ENCODE data around the gene CXCL14.
"Not testable (repeated sequence)": the region's sequence is repeated elsewhere in the genome, so short reads cannot be mapped to it uniquely, and the experiment has no call there.

CXCL14 gene

DNA sequence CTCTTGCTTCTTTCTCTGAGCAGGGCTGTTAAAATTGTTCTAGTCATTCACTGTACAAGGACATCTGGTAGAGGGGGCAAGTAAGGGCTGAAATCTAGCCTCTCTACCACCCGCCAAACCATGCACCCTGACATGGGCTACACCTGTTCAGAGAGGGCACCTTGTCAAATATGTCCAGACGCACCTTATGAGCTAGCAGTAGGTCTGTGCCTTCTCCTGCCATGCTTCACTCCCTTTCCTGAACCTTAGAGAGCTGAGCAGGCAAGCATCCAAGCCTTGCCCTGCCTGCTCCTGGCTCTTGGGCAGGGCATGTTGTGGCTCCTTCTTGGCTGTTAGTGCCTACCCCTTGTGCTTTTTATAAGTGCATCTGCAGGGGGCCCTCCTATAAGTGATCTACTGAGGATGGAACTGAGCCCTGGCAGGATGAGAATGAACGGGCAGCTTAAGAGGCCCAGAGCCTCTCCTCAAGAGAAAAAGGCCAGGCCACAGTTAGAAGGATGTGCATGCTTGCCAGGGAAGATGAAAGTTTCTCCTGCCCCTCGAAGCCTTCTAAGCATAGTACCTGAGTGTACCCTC is 39.3 kb downstream of the CXCL14 start:
- H3K4me1 ChIP-seq (ENCODE audit: insufficient read depth, low read length), result peaks cover 16% of the 10 kb centered on the region
- H3K4me3 ChIP-seq (ENCODE audit: low read length), result no peak overlapping the region
- H3K9me3 ChIP-seq (ENCODE audit: insufficient read depth, low read depth, low read length), result peaks cover 14% of the 10 kb centered on the region
- H3K27ac ChIP-seq (ENCODE audit: low read depth, low read length), result no peak overlapping the region
- no peak overlapping the region for H3K9ac ChIP-seq (ENCODE audit: low read depth, low read length)
- H3K36me3 ChIP-seq (ENCODE audit: insufficient read depth, low read length), result no peaks in the 10 kb centered on the region
- peaks cover 100% of the 10 kb centered on the region for H3K27me3 ChIP-seq (ENCODE audit: insufficient read depth, low read length)
- WGBS, result 75% methylated on average over 4 of the region's 4 CpGs

DNA sequence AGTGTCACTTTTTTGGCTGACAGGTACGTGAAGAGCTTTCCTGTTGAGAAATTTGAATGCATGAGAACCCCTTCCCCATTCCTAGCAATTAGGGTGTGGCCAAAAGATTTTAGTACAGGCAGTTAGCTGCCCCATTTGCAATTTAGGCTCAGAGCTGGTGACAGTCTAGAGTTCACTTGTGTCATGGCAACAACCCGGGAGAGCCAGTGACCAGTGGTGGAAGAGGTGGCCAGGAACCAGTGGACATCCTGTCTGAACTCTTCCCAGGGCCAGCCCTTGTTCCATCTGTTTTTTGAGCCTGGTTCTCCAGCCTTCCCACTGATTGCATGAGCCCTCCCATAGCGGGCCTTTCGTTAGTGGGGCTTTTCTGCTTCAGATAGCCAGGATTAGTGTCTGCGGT is 40.5 kb downstream of the CXCL14 start:
- peaks cover 19% of the 10 kb centered on the region for H3K4me1 ChIP-seq (ENCODE audit: insufficient read depth, low read length)
- peaks cover 100% of the 10 kb centered on the region for H3K27me3 ChIP-seq (ENCODE audit: insufficient read depth, low read length)
- no peak overlapping the region for H3K9ac ChIP-seq (ENCODE audit: low read depth, low read length)
- no peak overlapping the region for H3K27ac ChIP-seq (ENCODE audit: low read depth, low read length)
- no peak overlapping the region for H3K4me3 ChIP-seq (ENCODE audit: low read length)
- H3K9me3 ChIP-seq (ENCODE audit: insufficient read depth, low read depth, low read length), result peaks cover 14% of the 10 kb centered on the region
- no peaks in the 10 kb centered on the region for H3K36me3 ChIP-seq (ENCODE audit: insufficient read depth, low read length)
- 90% methylated on average over 5 of the region's 5 CpGs for WGBS

DNA sequence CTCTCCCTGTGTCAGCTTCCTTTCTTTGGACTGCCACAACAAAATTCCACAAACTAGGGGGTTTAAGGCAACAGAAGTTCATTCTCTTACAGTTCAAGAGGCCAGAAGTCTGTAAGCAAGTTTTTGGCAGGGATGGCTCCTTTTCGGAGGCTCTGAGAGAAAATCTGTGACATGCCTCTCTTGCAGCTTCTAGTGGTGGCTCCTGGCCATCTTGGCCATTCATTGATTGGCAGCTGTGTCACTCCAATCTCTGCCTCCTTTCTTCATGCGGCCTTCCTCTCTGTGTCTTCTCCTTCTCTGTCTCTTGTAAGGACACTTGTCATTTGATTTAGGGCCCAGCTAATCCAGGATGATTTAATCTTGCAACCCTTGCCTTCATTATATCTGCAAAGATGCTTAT is 41.0 kb downstream of the CXCL14 start:
- H3K4me1 ChIP-seq (ENCODE audit: insufficient read depth, low read length), result peaks cover 13% of the 10 kb centered on the region
- WGBS, result 85% methylated on average over 2 of the region's 2 CpGs
- H3K27ac ChIP-seq (ENCODE audit: low read depth, low read length), result no peak overlapping the region
- no peak overlapping the region for H3K9ac ChIP-seq (ENCODE audit: low read depth, low read length)
- peaks cover 100% of the 10 kb centered on the region for H3K27me3 ChIP-seq (ENCODE audit: insufficient read depth, low read length)
- H3K9me3 ChIP-seq (ENCODE audit: insufficient read depth, low read depth, low read length), result peaks cover 14% of the 10 kb centered on the region
- H3K4me3 ChIP-seq (ENCODE audit: low read length), result no peak overlapping the region
- H3K36me3 ChIP-seq (ENCODE audit: insufficient read depth, low read length), result no peaks in the 10 kb centered on the region

DNA sequence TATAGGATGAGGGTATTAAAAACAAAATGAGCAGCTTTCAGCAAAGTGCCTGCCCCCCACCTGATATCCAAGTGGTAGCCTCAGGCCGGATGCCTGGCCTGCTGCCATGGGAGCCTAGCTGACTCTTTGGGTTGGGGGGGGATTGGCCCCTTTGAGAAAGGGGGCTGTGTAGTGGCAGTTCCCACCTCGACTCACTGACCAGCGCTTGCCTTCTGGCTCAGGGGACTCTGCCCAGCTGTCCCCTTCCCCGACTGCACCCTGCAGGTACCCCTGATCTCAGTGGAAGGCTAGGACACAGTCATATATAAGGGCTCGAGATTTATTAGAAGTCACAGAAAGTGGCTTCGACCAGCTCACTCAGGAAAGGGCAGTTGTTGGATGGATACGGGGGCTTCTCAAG is 41.5 kb downstream of the CXCL14 start:
- H3K27me3 ChIP-seq (ENCODE audit: insufficient read depth, low read length), result peaks cover 100% of the 10 kb centered on the region
- no peak overlapping the region for H3K9ac ChIP-seq (ENCODE audit: low read depth, low read length)
- peaks cover 13% of the 10 kb centered on the region for H3K4me1 ChIP-seq (ENCODE audit: insufficient read depth, low read length)
- H3K36me3 ChIP-seq (ENCODE audit: insufficient read depth, low read length), result no peaks in the 10 kb centered on the region
- 76% methylated on average over 7 of the region's 7 CpGs for WGBS
- no peak overlapping the region for H3K4me3 ChIP-seq (ENCODE audit: low read length)
- H3K9me3 ChIP-seq (ENCODE audit: insufficient read depth, low read depth, low read length), result peaks cover 14% of the 10 kb centered on the region
- H3K27ac ChIP-seq (ENCODE audit: low read depth, low read length), result no peak overlapping the region

DNA sequence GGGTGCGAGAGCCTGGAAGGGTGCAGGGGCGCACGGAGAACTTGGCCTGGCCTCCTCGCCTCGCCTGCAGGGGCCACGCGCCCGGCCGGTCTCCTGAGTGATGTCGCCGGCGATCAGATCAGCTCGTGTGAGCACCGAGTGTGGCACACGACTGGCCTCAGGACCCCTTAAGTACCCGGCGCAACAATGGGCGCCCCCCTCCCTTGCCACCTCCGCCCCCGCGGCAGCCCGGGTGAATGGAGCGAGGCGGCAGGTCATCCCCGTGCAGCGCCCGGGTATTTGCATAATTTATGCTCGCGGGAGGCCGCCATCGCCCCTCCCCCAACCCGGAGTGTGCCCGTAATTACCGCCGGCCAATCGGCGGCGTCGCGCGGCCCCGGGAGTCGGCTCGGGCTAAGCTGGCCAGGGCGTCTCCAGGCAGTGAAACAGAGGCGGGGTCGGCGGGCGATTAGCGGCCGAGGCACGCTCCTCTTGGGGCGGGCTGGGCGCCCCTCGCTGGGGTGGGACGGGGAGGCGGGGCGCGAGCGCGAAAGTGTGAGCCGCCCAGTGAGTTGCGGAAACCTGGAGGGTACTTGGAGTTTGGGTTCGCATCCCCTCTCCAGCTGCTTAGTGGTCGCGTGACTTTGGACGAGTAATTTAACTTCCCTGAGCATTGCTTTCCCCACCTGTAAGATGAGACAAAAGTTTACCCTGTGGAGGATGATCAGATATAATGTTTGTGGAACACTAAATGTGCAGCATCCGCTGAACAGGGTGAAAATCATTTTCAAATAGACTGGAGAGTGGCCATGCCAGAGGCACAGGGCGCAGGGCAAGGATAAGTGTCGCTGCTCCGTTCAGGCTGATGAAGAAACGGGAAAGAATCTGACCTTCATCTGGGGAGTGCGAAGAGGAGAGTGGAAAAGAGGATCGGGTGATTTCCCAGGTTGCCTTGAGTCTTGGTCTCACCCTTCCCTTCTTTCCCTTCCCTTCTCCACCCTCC is 42.7 kb downstream of the CXCL14 start, which contains the start of gene NEUROG1:
Gene NEUROG1, minus strand, starts transcription at position 145 of the 982 bp plus-strand sequence. CDS start 274 bp downstream, outside the sequence.
- Histone ChIP-seq H3K9me3 (ENCODE audit: insufficient read depth, low read depth, low read length) (peaks cover 14% of the 10 kb centered on the region), H3K27ac (ENCODE audit: low read depth, low read length) (no peak within 1 kb of the TSS), H3K36me3 (ENCODE audit: insufficient read depth, low read length) (no peaks in the 10 kb centered on the region), H3K4me3 (ENCODE audit: low read length) (peak within 1 kb of the TSS; percentile 27), H3K4me1 (ENCODE audit: insufficient read depth, low read length) (peaks cover 13% of the 10 kb centered on the region), H3K9ac (ENCODE audit: low read depth, low read length) (no peak within 1 kb of the TSS), H3K27me3 (ENCODE audit: insufficient read depth, low read length) (peaks cover 100% of the 10 kb centered on the region)
- under 1% methylated on average over 73 of the region's 74 CpGs for WGBS

GRCh38 chr5:135535420-135535819 is 43.4 kb downstream of the CXCL14 start:
- Histone ChIP-seq H3K4me3 (ENCODE audit: low read length) (peak overlapping the region; percentile 27), H3K36me3 (ENCODE audit: insufficient read depth, low read length) (no peaks in the 10 kb centered on the region), H3K27me3 (ENCODE audit: insufficient read depth, low read length) (peaks cover 100% of the 10 kb centered on the region), H3K27ac (ENCODE audit: low read depth, low read length) (no peak overlapping the region), H3K9ac (ENCODE audit: low read depth, low read length) (no peak overlapping the region), H3K9me3 (ENCODE audit: insufficient read depth, low read depth, low read length) (peaks cover 14% of the 10 kb centered on the region), H3K4me1 (ENCODE audit: insufficient read depth, low read length) (peaks cover 13% of the 10 kb centered on the region)
- WGBS, result 2% methylated on average over 44 of the region's 44 CpGs

DNA sequence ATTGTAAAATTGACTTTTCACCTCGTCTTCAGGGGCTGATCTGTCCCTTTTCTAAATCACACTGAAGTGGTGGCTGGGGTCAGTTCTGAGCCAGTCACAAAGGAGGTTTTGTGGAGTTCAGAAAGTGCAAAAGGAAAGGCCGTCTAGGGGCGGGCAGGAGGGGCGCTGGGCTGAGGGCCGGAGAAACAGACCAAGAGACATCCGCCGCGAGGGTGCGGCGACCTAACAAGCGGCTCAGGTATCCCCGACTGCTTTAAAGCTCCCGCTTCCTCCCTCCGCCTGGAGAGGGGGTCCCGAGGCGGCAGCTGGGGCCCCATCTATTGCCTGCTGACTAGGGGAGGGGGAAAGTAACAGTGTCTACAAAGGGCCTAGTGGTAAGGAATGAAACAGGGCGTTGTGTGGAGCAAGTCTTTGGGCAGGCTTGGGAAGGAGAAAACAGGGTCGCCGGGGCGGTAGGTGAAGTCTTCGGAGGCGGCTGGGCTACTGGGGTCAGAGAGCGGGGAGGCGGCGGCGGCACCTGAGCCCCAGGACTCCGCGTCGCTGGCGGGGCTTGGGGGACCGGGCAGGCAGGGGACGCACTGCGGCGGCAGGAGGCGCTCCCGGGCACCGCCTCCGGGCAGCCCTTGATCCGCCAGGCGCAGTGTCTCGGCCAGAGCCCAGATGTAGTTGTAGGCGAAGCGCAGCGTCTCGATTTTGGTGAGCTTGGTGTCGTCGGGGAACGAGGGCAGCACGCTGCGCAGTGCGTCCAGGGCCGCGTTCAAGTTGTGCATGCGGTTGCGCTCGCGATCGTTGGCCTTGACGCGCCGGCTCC is 44.0 kb downstream of the CXCL14 start:
- peaks cover 100% of the 10 kb centered on the region for H3K27me3 ChIP-seq (ENCODE audit: insufficient read depth, low read length)

DNA sequence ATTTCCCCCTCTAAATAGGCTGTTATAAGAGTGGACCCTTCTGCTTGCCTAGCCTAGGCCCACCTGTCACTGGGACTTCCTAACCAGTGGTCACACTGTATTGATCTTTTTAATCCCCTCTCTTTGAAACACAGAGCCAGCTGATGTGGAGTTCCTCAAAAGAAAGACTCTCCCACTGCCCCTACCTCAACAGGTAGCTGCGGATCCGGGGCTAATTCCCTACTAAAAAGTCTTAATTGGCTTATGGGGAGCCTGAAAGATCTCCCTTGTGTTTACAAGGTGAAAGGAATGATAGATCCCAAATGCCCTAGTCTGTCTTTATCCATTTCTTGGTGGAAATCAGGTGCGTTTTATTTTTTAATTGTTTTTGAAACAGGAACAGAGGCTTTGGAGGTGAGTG is 45.0 kb downstream of the CXCL14 start:
- Histone ChIP-seq H3K9me3 (ENCODE audit: insufficient read depth, low read depth, low read length) (peaks cover 21% of the 10 kb centered on the region), H3K27ac (ENCODE audit: low read depth, low read length) (no peak overlapping the region), H3K4me1 (ENCODE audit: insufficient read depth, low read length) (peaks cover 13% of the 10 kb centered on the region), H3K9ac (ENCODE audit: low read depth, low read length) (no peak overlapping the region), H3K4me3 (ENCODE audit: low read length) (no peak overlapping the region), H3K36me3 (ENCODE audit: insufficient read depth, low read length) (no peaks in the 10 kb centered on the region), H3K27me3 (ENCODE audit: insufficient read depth, low read length) (peaks cover 100% of the 10 kb centered on the region)
- WGBS, result 15% methylated on average over 3 of the region's 3 CpGs

More for the DNA sequence above, 44.0 kb downstream of the CXCL14 start:
- H3K4me1 ChIP-seq (ENCODE audit: insufficient read depth, low read length), result peaks cover 13% of the 10 kb centered on the region
- H3K36me3 ChIP-seq (ENCODE audit: insufficient read depth, low read length), result no peaks in the 10 kb centered on the region
- no peak overlapping the region for H3K9ac ChIP-seq (ENCODE audit: low read depth, low read length)
- peak overlapping the region; percentile 27 for H3K4me3 ChIP-seq (ENCODE audit: low read length)
- WGBS, result 1% methylated on average over 61 of the region's 61 CpGs
- no peak overlapping the region for H3K27ac ChIP-seq (ENCODE audit: low read depth, low read length)
- H3K9me3 ChIP-seq (ENCODE audit: insufficient read depth, low read depth, low read length), result peaks cover 14% of the 10 kb centered on the region

- Histone ChIP-seq H3K27me3 (ENCODE audit: insufficient read depth, low read length) (peaks cover 100% of the 10 kb centered on the region), H3K4me3 (ENCODE audit: low read length) (no peak overlapping the region), H3K4me1 (ENCODE audit: insufficient read depth, low read length) (peaks cover 13% of the 10 kb centered on the region), H3K9ac (ENCODE audit: low read depth, low read length) (no peak overlapping the region), H3K36me3 (ENCODE audit: insufficient read depth, low read length) (no peaks in the 10 kb centered on the region), H3K27ac (ENCODE audit: low read depth, low read length) (no peak overlapping the region), H3K9me3 (ENCODE audit: insufficient read depth, low read depth, low read length) (peaks cover 16% of the 10 kb centered on the region)
- WGBS, result no CpG with 5 or more reads among the region's 3 CpGs
Measured at GRCh38 chr5:135533334-135533733, 45.5 kb downstream of the CXCL14 start.

DNA sequence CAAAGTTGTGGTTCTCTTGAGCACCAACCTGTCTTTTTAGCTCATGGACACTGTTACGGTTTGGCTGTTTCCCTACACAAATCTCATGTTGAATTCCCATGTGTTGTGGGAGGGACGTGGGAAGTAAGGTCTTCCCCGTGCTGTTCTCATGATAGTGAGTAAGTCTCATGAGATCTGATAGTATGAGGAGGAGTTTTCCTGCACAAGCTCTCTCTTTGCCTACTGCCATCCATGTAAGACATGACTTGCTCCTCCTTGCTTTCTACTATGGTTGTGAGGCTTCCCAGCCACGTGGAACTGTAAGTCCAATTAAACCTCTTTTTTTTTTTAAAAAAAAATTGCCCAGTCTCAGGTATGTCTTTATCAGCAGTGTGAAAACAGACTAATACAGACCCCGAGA is 49.2 kb downstream of the CXCL14 start:
- 77% methylated on average over 5 of the region's 5 CpGs for WGBS
- H3K36me3 ChIP-seq (ENCODE audit: insufficient read depth, low read length); H3K9me3 ChIP-seq (ENCODE audit: insufficient read depth, low read depth, low read length); H3K9ac ChIP-seq (ENCODE audit: low read depth, low read length); H3K4me1 ChIP-seq (ENCODE audit: insufficient read depth, low read length); H3K27ac ChIP-seq (ENCODE audit: low read depth, low read length); H3K4me3 ChIP-seq (ENCODE audit: low read length): not testable (repeated sequence)
- H3K27me3 ChIP-seq (ENCODE audit: insufficient read depth, low read length), result peaks cover 100% of the 10 kb centered on the region

- Histone ChIP-seq H3K27ac (ENCODE audit: low read depth, low read length) (no peak overlapping the region), H3K4me1 (ENCODE audit: insufficient read depth, low read length) (no peaks in the 10 kb centered on the region), H3K27me3 (ENCODE audit: insufficient read depth, low read length) (peaks cover 80% of the 10 kb centered on the region), H3K9me3 (ENCODE audit: insufficient read depth, low read depth, low read length) (peaks cover 7% of the 10 kb centered on the region; the same call in 1 of the 2 replicates), H3K9ac (ENCODE audit: low read depth, low read length) (no peak overlapping the region), H3K4me3 (ENCODE audit: low read length) (no peak overlapping the region), H3K36me3 (ENCODE audit: insufficient read depth, low read length) (no peaks in the 10 kb centered on the region)
Measured at GRCh38 chr5:135526924-135527323, 51.9 kb downstream of the CXCL14 start.

Measured in HUES64 (cell line).